Effector memory CD4-positive, alpha-beta T cell (primary cell): ENCODE data around the gene IRS2.
"Not testable (repeated sequence)": the region's sequence is repeated elsewhere in the genome, so short reads cannot be mapped to it uniquely, and the experiment has no call there.

Experiments used
- DNase-seq, 3 donors: peaks; one replicate each; pipeline ENCODE4 v3.0.0-alpha.2; 2020
- H3K27ac ChIP-seq: 2 replicates; pipeline ENCODE4 v1.7.0; 2013; ENCODE audit warnings: mild to moderate bottlenecking, low read length, moderate library complexity; ENCODE audit not compliant: insufficient read depth, poor library complexity, severe bottlenecking
- H3K27me3 ChIP-seq: replicated peaks from 2 replicates; pipeline ENCODE4 v1.7.0; 2013; ENCODE audit warnings: mild to moderate bottlenecking, low read length; ENCODE audit not compliant: insufficient read depth, control insufficient read depth, poor library complexity, severe bottlenecking
- H3K36me3 ChIP-seq: 2 replicates; pipeline ENCODE4 v1.7.0; 2013; ENCODE audit warnings: mild to moderate bottlenecking, low read length, moderate library complexity; ENCODE audit not compliant: control insufficient read depth, insufficient read depth
- H3K4me1 ChIP-seq: 2 replicates; pipeline ENCODE4 v1.7.0; 2013; ENCODE audit warnings: low read length, mild to moderate bottlenecking; ENCODE audit not compliant: control insufficient read depth, insufficient read depth, poor library complexity, severe bottlenecking
- H3K4me3 ChIP-seq: 2 replicates; pipeline ENCODE4 v1.7.0; 2013; ENCODE audit warnings: low read length, low read depth, mild to moderate bottlenecking; ENCODE audit not compliant: insufficient read depth, poor library complexity, severe bottlenecking
- H3K9me3 ChIP-seq: 2 replicates; pipeline ENCODE4 v1.7.0; 2013; ENCODE audit warnings: mild to moderate bottlenecking, low read length, moderate library complexity; ENCODE audit not compliant: control insufficient read depth

Gene IRS2

GRCh38 chr13:109738298-109738746 lies 48.1 kb downstream of the IRS2 start:
- Histone ChIP-seq H3K36me3 (no peaks in the 10 kb centered on the region), H3K9me3 (no peaks in the 10 kb centered on the region), H3K4me1 (no peaks in the 10 kb centered on the region), H3K27ac (no peak overlapping the region), H3K4me3 (no peak overlapping the region), H3K27me3 (no peaks in the 10 kb centered on the region)
- no peak for DNase-seq

DNA sequence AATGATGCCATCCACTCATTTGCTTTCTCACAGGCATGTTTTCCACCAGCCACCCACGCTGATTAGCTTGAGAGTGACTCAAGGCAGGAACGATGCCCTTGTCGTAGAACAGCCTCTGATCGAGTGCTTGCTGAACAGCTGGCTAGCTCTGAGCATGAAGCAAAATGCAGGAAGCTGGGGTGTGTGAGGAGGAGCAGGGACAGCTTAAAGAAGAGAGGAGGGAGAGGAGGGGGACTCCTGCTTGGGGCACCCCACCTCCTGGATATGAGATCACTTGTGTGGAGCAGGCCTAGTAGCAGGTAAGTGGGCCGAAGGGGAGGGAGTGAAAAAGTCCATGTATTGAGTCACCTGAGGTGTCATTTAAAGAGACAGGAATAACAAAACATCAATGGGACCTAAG lies 48.8 kb downstream of the IRS2 start:
- Histone ChIP-seq H3K27ac (no peak overlapping the region), H3K4me1 (no peaks in the 10 kb centered on the region), H3K36me3 (no peaks in the 10 kb centered on the region), H3K9me3 (no peaks in the 10 kb centered on the region), H3K4me3 (no peak overlapping the region), H3K27me3 (no peaks in the 10 kb centered on the region)
- no peak for DNase-seq

DNA sequence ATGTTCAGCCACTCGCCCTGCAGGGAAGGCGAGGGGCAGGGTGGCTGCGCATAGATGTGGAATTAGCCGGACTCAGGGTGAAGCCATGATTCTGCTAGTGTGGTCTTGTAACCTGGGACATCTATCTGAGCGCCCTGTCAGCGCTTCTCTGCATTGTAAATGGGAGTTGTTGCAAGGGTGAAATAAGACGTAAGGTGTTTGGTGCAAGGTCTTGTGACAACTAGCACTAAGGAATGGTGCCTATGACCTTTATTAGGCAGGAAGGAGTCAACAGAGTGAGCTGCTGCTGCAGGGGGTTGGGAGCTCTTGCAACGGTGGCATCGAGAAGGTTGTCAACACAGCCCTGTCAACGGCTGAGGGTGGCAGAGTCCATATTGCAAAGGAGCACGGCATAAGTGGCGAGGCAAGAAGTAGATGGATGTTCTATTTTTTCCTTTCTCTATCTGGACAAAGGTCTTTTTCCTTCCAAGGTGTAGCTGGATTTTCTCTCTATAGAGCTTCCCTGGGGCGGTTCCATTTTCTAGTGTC lies 49.3 kb downstream of the IRS2 start:
- H3K9me3 ChIP-seq: no peaks in the 10 kb centered on the region
- H3K4me3 ChIP-seq: no peak overlapping the region
- no peaks in the 10 kb centered on the region for H3K4me1 ChIP-seq

DNA sequence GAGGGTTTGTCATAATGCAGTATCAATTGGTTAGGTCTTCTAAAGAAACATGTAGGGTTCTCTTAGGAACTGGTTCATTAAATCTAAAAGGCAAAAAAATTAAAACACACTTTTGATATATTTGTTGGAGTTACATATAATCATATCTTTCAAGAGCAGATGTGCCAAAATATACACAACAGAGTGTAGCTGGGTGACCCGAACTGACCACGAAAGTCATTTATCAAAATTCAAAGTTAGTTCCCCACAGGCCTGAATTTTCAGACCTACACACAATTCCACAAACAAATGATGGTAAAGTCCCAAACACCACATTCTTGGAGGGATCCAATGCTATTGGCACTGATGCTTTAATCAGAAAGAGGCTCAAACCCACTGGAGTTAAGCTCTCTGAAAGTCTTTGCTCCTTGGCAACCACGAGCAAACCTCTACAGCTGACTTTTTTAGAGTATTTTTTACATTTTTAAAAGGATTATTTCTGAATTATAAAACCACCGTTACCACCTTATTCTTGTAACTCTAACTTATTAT lies 50.9 kb downstream of the IRS2 start:
- DNase-seq: no peak
- Histone ChIP-seq H3K9me3 (no peaks in the 10 kb centered on the region), H3K4me3 (no peak overlapping the region), H3K4me1 (no peaks in the 10 kb centered on the region), H3K27me3 (peaks cover 3% of the 10 kb centered on the region), H3K36me3 (no peaks in the 10 kb centered on the region), H3K27ac (no peak overlapping the region)

More for the DNA sequence above, 49.3 kb downstream of the IRS2 start:
- no peaks in the 10 kb centered on the region for H3K36me3 ChIP-seq
- DNase-seq: no peak
- no peak overlapping the region for H3K27ac ChIP-seq
- H3K27me3 ChIP-seq: no peaks in the 10 kb centered on the region

DNA sequence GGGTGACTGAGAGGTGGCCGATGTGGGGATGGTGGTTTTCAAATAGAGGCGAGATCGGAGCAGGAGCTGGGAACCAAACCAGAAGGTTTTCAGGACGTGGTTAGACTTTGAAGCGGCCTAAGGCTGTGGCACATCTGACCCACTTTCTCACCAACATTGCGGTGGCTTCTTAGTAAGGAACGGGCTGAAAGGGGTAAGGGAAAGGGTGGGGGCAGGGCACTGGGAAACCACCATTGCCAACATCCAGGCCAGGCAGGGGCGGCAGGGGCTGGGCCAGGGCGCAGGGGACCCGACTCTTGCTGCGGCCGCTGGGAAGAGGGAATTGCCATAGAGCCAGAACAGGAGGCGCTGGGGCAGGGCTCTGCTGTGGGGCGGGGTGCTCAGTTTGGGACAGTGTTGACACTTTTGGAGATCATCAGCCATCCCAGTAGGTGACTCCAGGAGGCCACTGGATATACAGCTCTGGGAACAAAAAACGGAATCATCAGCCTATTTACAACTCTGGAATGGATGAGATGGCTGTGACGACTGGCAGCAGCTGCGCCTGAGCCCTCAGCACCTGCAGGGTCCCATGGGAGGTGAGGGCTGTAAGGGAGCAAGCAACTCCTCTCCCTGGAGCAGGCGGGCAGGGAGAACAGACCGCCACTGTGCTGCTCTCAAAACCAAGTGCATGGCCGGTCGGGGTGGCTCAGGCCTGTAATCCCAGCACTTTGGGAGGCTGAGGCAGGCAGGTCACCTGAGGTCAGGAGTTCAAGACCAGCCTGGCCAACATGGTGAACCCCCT lies 52.2 kb downstream of the IRS2 start:
- H3K9me3 ChIP-seq: no peaks in the 10 kb centered on the region
- H3K36me3 ChIP-seq: no peaks in the 10 kb centered on the region
- DNase-seq: no peak
- H3K27ac ChIP-seq: no peak overlapping the region
- H3K4me3 ChIP-seq: no peak overlapping the region
- H3K4me1 ChIP-seq: no peaks in the 10 kb centered on the region
- peaks cover 6% of the 10 kb centered on the region for H3K27me3 ChIP-seq

DNA sequence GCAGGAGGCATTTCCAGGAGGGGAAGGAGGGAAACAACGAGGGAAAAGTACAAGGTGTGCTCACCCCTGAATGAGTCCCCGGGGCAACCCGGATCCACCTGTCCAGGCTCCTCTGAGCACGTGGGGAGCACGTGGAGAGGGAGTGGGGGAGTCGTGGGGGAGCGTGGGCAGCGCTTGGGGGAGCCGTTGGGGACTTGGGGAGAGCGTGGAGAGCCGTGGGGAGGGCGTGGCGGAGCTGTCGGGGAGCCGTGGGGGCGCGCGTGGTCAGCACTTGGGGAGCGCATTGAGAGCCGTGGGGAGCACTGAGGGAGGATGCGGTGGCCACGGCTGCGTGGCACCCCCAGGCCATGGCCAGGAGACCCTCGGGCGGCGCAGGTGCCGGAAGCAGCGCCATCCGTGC lies 52.8 kb downstream of the IRS2 start:
- Histone ChIP-seq H3K27me3 (peaks cover 7% of the 10 kb centered on the region), H3K4me1 (no peaks in the 10 kb centered on the region), H3K9me3 (no peaks in the 10 kb centered on the region), H3K27ac (no peak overlapping the region), H3K36me3 (no peaks in the 10 kb centered on the region), H3K4me3 (no peak overlapping the region)
- DNase-seq: no peak

GRCh38 chr13:109732470-109733170 lies 53.8 kb downstream of the IRS2 start:
- not testable (repeated sequence) for H3K4me1 ChIP-seq, H3K4me3 ChIP-seq, H3K9me3 ChIP-seq, H3K27ac ChIP-seq, DNase-seq, H3K27me3 ChIP-seq, H3K36me3 ChIP-seq

DNA sequence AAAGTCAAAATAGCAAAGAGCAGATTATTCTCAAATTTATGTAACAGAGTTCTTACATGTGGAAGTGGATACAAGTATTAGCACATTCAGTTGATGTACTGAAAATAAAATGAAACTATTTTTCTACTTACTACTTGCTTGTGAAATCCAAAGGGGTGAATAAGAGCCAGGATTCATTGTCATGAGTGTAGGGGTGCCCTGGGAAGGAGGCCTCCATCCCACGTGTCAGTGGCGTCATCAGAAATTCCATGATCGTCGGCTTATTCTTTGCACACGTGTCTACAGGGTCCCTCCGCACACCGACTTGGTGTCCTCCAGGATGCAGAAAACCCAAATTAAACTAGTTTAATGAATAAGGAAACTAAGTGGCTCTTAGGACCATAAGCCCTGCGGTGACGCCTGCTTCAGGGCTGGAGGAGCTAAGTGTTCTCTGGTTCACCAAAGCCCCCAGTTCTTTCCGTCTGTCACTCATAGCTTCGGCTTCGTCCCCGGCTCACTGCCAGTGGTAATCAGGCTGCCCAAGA lies 55.5 kb downstream of the IRS2 start:
- DNase-seq: no peak
- H3K4me1 ChIP-seq: no peaks in the 10 kb centered on the region
- H3K4me3 ChIP-seq: no peak overlapping the region
- no peak overlapping the region for H3K27ac ChIP-seq
- no peaks in the 10 kb centered on the region for H3K9me3 ChIP-seq
- peaks cover 7% of the 10 kb centered on the region for H3K27me3 ChIP-seq
- no peaks in the 10 kb centered on the region for H3K36me3 ChIP-seq

- DNase-seq: no peak
- Histone ChIP-seq H3K27ac (no peak overlapping the region), H3K4me3 (no peak overlapping the region), H3K4me1 (no peaks in the 10 kb centered on the region), H3K9me3 (no peaks in the 10 kb centered on the region), H3K36me3 (no peaks in the 10 kb centered on the region), H3K27me3 (peaks cover 7% of the 10 kb centered on the region)
Measured at GRCh38 chr13:109728791-109729731, 57.3 kb downstream of the IRS2 start.
